IPS-NIHi11 (cell line): ENCODE measurements around the gene MATN3.
"Not testable (repeated sequence)": the region's sequence is repeated elsewhere in the genome, so short reads cannot be mapped to it uniquely, and the experiment has no call there.

ENCODE experiments used
- DNase-seq: peaks from one replicate; pipeline ENCODE4 v3.0.0; 2012; ENCODE audit warnings: mixed read lengths, low spot score

MATN3 gene

GRCh38 chr2:20012282-20013125 lies at the start of gene MATN3:
Gene MATN3, minus strand, starts transcription at chr2:20012668. Its CDS starts 37 bp downstream, at chr2:20012631.
- peak; percentile 86 for DNase-seq

GRCh38 chr2:20061940-20062339 lies 49.5 kb upstream of the MATN3 start:
- no peak for DNase-seq

GRCh38 chr2:20061476-20061875 lies 49.0 kb upstream of the MATN3 start:
- no peak for DNase-seq

- no peak for DNase-seq
Observed at GRCh38 chr2:20060106-20060505, 47.6 kb upstream of the MATN3 start.

- no peak for DNase-seq
Observed at GRCh38 chr2:20057268-20057667, 44.8 kb upstream of the MATN3 start.

GRCh38 chr2:20054931-20055330 lies 42.5 kb upstream of the MATN3 start:
- DNase-seq = no peak

- no peak for DNase-seq
Observed at GRCh38 chr2:20054119-20054518, 41.7 kb upstream of the MATN3 start.

- DNase-seq = peak; percentile 27
Observed at GRCh38 chr2:20052861-20053281, 40.4 kb upstream of the MATN3 start.

GRCh38 chr2:20052229-20052851 lies 39.9 kb upstream of the MATN3 start:
- DNase-seq = no peak

GRCh38 chr2:20051532-20052228 lies 39.2 kb upstream of the MATN3 start, which contains the start of gene LAPTM4A:
Gene LAPTM4A, minus strand, starts transcription at chr2:20051628. Its CDS starts 108 bp downstream, at chr2:20051520.
- peak; percentile 96 for DNase-seq

- DNase-seq = peak; percentile 49
Observed at GRCh38 chr2:20050646-20051531, 38.4 kb upstream of the MATN3 start.

GRCh38 chr2:20050104-20050645 lies 37.7 kb upstream of the MATN3 start:
- no peak for DNase-seq

- DNase-seq = no peak
Observed at GRCh38 chr2:20049637-20050036, 37.2 kb upstream of the MATN3 start.

GRCh38 chr2:20048488-20049448 lies 36.3 kb upstream of the MATN3 start:
- DNase-seq = no peak

GRCh38 chr2:20045712-20046292 lies 33.3 kb upstream of the MATN3 start:
- DNase-seq = not testable (repeated sequence)

- no peak for DNase-seq
Observed at GRCh38 chr2:20044778-20045177, 32.3 kb upstream of the MATN3 start.

- DNase-seq = no peak
Observed at GRCh38 chr2:20042531-20042930, 30.1 kb upstream of the MATN3 start.

- no peak for DNase-seq
Observed at GRCh38 chr2:20040489-20041172, 28.2 kb upstream of the MATN3 start.

- DNase-seq = no peak
Observed at GRCh38 chr2:20037660-20038059, 25.2 kb upstream of the MATN3 start.
